Hematopoietic multipotent progenitor cell treated with erythropoietin and hydrocortisone succinate and interleukin-3 and kit ligand, for 8 days (in vitro differentiated cells): ENCODE measurements around the gene ANP32A.
A peak's percentile ranks its signal among the peaks of the same experiment; 100 is the strongest.
"Not testable (repeated sequence)": the region's sequence is repeated elsewhere in the genome, so short reads cannot be mapped to it uniquely, and the experiment has no call there.

Experiments
- DNase-seq: peaks from one replicate; pipeline ENCODE4 v3.0.0-alpha.2; 2015

The ANP32A gene

DNA sequence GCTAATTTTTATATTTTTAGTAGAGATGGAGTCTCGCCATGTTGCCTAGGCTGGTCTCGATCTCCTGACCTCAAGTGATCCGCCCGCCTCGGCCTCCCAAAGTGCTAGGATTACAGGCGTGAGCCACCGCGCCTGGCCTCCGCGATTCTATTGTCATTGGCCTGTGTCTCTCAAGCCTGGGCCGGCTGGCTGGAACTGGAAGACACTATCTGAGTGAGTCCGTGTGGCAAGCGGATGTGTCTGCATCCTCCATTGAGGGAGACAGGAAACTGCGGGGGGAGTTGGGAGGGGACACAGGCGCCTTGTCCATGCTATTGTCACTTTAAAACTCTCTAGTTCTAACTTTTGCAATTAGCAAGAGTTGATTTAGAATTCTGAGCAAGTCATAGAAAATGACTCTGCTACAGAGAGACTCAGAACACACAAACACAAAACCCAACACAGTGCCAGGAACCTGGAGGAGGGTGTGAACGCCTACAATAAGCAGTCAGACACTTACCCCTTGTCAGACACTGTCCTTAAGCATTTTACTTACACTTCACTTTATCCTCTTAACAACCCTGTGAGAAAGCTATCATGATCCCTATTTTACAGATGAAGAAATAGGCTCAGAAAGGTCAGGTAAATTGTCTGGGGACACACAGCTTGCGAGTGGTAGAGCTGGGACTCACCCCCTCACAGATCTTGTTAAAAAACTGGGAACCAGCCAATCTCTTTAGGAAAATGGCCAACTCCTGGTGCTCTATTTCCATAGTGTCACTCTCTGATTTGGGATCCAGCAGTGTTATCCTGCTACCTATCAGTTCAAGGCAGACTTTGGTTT lies 38.7 kb downstream of the ANP32A start:
- peak; percentile 48 for DNase-seq

DNA sequence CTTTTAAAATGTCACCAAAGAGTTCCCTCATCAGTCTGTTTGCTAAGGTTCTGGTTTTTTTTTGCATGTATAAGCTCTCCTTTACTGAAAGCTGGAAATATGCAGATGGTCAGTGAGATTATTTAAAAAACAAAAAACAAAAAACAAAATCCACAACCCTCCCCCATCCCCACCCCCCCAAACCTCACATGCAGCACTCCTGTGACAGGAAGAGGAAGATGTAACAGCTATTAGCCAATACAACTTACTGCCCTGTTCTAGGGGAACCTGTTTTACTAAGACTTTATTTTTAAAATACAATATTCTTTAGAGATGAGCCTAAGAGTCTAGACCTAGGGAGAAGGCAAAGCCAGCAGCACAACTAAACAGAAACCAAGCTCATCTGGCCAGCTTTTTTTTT lies 39.5 kb downstream of the ANP32A start:
- no peak for DNase-seq

DNA sequence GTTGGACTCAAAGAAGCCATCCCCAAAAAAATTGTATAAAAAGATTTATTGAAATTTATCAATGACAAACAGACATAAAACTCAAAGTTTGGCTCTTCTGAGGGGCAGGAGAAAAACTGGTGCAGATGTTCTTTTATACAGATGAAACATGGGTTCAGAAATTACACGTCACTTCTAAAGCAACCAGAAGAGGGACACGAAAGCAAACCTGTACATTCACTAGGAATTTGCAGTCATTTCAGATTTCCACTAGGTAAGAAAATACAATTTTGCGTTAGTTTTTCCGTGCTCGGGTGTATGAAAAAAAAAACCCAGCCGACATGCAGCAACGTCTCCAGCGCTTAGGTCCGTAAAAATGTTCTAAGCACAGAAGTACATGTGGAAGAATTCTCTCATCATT lies 41.8 kb downstream of the ANP32A start:
- DNase-seq, result no peak

DNA sequence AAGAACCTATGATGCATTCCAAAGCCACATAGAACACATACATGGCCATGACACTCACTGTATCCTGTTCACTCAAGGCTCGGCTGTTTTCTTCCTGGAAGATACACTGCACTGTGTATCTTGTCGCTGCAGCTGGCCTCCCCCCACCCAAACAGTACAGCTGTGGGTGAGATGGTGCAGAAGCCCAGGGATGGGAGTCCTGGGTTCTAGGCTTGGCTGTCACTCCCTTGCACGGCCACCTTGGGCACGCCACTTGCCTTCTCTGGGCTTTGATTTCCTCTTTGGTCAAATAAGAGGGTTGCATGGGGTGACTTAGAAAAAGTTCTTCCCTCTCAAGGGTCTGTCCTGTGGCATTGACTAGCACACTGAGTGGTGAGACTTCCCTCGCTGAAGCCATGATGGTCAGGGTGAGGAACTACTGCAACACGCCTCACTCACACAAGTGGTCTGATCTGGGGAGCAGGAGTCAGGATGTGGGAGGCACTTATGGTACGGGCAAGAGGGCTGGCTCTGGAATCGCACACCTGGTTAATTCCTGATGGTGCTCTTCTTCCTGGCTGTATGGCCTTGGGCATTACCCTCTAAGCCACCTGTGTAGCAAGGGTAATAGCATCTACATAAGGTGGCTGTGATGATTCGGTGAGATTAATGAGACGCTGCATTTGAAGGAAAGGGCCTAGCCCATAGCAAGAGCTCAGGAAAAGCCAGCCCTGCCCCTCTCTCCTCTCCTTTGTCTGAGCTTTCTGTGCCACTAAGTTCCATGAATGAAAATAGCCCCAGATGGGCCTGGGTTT lies 44.0 kb downstream of the ANP32A start:
- no peak for DNase-seq

DNA sequence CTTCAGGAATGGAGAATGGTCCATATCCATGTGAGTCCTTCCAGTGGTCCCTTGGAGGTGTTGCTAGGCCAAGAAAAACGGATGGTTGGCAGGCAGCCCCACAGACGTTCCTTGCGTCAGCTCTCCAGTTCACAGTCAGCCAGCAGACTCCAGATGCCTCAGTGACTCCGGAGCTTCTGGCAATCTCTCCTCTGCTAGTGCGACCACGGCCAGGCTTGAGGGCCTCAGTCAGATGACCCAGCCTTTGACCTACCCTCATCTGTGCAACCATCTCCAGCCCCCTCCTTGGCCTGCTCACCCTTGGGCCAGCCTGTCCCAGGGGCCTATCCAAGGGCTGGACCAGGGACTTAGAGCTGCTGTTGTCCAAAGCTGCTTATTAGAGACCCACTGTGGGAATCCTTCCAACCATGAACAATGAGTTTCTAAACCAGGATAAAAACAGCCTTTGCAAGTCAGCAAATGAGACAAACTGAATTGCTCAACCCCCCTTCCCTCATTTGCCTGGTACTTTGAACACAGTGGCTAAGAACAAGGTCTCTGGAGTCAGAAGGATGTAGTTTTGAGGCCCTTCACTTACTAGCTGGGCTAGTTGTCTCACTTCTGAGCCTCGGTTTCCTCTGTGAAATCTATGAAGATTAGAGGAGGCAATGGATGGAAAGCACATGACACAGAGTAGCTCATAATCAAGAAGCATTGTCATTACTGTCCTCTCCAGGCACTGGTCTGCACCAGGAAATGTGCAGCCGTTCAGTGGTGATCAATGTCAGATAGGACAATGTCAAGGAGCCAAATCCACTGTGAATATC lies 44.8 kb downstream of the ANP32A start:
- DNase-seq, result no peak

DNA sequence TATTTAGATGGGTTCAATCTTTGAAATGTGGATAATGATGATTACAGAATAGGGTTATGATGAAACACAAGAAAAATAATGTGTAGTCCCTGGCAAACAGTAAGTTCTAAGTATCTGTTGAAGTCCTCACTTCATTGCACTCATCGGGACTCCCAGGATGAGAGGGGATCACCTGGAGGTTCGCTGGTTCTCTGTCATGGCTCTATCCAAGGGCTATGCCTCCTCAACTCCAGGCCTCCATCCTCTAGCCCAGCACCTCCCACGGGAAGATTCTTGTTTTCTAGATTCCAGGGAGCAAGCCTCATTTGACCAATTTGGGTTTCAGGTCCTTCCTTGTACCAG lies 45.5 kb downstream of the ANP32A start:
- no peak for DNase-seq

DNA sequence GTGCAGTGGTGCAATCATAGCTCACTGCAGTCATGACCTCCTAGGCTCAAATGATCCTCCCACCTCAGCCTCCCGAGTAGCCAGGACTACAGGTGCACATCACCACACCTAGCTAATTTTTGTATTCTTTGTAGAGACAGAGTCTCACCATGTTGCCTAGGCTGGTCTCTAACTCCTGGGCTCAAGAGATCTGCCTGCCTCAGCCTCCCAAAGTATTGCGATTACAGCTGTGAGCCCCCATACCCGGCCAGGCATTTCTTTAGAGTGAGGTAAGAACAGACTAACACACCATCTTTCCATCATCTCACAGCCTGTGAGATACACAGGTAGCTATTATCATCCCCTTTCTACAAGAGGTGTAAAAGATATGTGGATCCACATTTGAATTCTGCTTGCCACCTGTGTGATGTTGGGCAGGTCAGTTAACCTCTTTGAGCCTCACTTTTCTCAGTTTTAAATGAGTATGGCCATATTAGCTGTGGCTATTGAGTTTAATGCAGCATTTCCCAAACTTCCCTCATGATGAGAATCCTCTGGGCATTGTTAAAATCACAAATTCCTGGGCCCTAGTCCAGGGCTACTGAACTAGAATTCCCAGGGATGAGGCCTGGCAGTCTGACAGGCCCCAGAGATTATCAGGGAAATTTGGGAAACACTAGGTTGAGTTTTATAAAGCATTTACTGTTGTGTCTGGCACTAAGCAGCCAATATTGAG lies 46.0 kb downstream of the ANP32A start:
- DNase-seq, result no peak

DNA sequence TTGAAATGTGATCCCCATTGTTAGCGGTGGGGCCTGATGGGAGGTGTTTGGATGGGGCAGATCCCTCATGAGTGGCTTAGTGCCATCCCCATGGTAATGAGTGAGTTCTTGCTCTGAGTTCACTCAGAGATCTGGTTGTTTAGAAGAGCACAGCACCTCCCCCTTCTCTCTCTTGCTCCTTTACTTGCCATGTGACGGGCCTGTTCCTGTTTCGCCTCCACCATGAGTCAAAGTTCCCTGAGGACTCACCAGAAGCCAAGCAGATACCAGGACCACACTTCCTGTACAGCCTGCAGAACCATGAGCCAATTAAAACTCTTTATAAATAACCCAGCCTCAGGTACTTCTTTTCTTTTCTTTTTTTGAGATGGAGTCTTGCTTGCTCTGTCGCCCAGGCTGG lies 46.6 kb downstream of the ANP32A start:
- DNase-seq, result no peak

DNA sequence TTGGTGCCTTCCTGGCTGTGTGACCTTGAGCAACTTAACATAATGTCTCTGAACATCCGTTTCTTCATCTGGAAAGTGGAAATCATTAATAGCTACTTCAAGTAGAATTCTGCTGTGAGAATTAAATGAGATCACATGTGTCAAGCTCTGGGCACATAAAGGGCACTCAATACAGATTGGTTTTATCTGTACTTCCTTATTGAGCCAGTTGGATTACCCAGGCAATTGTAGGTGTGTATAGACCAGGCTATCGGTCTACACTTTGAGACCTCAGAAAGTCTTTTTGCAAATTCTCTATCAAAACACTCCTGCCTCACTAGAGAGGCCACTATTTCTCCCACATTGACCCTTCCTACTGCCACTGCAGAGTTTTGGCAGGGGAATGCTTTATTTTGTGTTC lies 47.7 kb downstream of the ANP32A start:
- DNase-seq, result no peak

DNA sequence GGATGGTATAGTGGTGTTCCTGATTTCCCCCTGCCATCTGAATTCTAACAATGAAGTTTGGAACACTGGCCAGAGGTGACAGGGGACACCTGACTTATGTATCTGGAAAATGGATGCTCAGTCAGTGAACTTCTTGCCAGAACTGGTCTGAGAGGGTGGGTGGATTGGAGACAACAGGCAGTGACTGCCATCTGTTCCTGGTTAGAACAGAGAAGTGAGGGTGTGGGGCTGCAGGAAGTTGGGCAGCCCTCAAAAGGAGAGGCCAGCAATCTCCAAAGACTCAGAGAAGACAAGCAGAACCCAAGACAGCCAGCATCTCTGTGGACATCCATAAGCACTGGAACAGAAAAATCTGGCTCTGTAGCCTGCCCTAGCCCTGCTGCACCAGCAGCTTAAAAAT lies 50.5 kb downstream of the ANP32A start:
- no peak for DNase-seq

DNA sequence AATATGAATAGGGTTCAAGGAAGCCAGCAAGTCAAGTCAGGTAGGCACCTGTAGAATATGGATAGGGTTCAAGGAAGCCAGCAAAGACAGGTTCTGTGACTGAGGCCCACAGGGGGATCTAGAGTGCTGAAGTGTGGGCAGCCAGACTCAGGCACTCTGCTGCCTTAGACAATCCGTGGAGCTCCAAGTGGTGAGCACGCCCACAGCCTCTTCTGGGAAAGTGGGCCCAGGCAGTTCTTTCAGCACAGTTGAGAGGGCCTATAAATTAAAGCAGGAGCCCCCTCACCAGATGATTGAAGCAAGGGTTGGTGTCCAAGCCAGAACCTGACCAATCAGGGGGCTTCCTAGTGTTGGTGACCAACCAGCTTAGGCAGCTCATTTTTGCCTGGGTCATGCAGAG lies 51.0 kb downstream of the ANP32A start:
- no peak for DNase-seq

DNA sequence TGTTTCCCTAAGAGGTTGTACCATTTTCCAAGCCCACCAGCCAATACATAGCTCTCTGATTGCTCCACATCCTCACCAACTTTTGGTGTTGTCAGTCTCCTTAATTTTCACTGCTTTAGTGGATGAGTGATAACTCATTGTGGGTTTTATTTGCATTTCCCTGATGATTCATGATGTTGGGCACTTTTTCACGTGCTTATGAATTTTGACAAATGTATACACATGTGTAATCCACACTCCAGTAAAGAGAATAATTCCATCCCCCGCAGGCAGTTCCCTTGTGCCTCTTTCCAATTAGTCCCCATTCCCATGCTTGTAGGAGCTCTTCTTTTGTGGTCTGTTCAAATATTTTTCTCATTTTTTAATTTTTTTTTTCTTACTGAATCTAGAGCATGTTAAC lies 52.4 kb downstream of the ANP32A start:
- DNase-seq, result no peak

DNA sequence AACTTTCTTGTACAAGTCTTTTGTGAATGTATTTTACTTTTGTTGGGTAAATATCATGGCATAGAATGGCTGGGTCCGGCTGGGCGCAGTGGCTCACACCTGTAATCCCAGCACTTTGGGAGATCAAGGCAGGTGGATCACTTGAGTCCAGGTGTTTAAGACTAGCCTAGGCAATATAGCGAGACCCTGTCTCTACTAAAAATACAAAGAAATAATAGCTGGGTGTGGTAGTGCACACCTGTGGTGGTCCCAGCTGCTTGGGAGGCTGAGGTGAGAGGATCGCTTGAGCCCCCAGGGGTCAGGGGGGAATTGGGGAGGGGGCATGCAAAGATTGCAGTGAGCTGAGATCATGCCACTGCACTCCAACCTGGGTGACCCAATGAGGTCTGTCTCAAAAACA lies 52.9 kb downstream of the ANP32A start:
- DNase-seq, result no peak

DNA sequence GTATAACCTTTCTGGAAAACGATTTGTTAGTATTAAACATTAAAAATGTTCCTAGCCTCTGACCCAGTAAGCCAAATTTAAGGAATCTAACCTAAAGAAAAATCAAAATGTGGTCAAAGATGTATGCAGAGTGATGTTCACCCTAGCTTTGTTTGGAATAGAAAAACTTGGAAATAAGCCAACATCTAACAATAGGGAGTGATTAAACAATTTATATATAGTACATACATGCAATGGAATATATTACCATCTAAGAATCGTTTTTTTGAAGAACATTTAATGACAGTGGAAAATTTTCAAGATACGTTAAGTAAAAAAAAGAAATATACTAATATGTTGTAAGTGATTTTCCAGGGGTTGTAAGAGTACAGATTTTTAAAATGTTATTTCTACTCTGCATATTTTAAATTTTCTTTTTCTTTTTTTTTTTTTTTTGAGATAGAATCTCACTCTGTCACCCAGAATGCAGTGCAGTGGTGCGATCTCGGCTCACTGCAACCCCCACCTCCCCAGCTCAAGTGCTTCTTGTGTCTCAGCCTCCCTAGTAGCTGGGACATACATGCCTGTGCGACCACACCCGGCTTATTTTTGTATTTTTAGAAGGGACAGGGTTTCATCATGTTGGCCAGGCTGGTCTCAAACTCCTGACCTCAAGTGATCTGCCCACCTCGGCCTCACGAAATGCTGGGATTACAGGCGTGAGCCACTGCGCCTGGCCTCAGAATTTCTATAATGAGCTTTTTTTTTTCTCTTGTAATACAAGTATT lies 54.9 kb downstream of the ANP32A start:
- no peak for DNase-seq

DNA sequence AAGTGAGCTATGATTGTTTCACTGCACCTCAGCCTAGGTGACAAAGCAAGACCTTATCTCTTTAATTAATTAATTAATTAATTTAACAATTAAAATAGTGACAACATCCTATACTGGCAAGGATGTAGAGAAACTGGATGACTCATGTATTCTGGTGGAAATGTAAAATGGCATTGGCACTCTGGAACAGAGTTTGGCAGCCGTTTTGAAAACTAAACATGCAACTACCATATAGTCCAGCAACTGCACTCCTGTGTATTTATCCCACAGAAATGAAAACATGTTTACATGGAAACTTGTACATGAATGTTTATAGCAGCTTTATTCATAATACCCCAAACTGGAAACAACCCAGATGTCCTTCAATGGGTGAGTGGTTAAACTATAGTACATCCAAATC lies 56.6 kb downstream of the ANP32A start:
- no peak for DNase-seq

DNA sequence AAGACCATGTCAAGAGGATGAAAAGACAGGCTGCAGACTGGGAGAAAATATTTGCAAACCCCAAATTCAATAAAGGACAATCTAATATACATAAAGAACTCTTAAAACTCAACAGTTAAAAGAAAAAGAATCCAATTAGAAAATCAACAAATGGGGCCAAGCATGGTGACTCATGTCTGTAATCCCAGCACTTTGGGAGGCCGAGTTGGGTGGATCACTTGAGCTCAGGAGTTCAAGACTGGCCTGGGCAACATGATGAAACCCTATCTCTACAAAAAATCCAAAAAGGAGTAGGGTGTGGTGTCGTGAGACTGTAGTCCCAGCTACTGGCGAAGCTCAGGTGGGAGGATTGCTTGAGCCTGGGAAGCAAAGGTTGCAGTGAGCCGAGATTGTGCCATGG lies 57.6 kb downstream of the ANP32A start:
- no peak for DNase-seq

DNA sequence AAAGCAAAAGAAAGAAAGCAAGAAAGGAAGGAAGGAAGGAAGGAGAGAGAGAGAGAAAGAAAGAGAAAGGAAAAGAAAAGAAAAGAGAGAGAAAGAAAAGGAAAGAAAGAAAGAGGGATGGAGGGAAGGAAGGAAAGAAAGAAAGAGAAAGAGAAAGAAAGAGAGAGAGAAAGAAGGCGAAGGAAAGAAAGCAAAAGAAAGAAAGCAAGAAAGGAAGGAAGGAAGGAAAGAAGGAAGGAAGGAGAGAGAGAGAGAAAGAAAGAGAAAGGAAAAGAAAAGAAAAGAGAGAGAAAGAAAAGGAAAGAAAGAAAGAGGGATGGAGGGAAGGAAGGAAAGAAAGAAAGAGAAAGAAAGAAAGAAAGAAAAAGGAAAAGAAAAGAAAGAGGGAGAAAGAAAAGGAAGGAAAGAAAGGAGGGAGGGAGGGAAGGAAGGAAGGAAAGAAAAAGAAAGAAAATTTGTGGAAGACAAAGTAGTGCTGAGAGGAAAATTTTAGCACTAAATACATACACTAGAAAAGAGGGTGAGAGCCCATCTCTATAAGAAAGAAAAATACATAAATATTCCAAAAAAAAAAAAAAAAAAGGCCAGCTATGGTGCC lies 60.6 kb downstream of the ANP32A start:
- not testable (repeated sequence) for DNase-seq

DNA sequence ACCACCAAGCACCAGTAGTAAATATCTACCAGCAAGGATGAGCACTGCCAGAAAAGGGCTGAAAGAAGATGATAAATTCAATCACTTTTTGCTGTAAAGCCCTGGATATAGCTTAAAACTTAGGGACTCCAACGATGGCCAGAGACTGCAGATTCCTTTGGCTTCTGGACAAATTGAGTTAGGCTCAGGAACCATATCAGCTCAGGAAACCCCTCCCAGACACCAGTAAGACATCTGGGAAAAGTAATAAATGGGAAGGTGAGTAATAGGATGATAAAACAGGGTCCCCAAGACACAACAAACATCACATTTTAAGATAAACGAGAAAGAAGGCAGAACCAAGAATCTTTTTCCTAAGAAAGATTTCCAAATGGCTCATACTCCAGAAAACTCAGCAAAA lies 65.0 kb downstream of the ANP32A start:
- DNase-seq, result no peak

DNA sequence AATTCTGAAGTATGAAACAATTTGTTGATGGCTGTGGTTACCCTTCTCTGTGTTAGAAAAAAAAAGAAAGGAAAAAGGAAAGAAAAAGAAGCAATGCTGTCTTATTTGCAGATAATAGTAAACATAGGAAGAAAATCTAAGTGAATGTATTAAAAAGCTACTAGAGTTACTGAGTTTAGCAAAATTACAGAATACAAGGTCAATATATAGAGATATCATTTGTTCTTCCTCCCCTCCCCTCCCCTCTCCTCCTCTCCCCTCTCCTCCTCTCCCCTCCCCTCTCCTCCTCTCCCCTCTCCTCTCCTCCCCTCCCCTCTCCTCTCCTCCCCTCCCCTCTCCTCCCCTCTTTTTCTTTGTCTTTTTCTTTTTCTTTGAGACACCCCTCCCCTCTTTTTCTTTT lies 69.1 kb downstream of the ANP32A start:
- DNase-seq, result no peak

DNA sequence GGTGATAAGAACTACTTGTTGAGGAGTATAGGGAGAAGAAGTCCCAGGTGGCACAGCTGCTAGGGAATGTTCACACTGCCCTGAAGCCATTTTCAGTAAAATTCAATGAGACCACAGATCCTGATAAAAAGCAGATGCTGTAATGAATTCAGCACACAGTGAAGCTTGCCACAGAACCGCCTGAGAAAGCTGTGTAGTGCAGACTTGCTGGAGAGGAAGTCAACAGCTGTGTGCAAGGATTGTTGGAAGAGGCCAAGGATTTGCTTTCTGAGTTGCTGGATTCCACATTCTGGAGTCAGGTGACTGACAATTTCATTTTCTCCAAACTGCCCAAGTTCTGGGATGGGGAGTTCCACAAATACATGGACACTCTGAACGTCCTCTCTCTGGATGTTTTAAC lies 70.9 kb downstream of the ANP32A start:
- DNase-seq, result no peak

DNA sequence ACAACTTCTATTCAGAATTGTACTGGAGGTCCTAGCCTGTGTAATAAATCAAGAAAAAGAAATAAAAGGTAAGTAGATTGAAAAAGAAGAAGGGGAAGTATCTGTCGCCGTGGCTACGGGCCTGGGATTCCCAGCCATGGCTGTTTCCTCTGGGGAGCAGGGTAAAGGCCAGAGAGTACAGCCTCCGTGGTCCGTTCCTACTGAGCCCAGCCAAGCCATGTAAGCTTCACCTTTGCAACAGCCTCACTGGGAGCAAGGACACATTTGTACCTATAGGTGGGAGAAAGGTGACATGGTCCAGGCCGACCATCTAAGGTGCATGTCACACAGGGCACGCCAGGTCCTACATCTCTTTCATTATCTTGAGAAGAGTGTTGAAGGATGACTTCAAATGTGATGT lies 71.3 kb downstream of the ANP32A start:
- no peak for DNase-seq

DNA sequence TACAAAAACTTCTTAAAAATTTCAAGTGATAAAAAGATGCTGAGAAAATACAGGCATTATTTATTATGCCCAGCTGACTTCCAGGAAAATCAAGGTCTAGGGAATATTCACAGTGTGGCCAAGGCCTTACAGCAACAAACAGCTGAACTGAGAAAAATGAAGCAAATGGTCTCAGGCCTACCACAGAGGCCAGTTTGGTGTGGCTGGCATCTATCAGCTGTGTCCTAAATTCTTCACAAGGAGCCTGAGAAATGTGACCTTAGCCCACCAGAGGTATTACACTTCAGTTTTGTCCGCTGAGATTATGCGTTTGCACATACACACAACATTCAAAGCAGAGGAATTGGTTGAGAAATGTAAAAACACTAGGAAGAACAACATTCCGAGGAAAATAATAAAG lies 77.4 kb downstream of the ANP32A start:
- DNase-seq, result no peak
